SIG-M5 treated with dmso at 0.1 percent for 504 hours (cell line): ENCODE measurements around the gene AGXT.
"Not testable (repeated sequence)": the region's sequence is repeated elsewhere in the genome, so short reads cannot be mapped to it uniquely, and the experiment has no call there.

Experiments
- DNase-seq: peaks from one replicate; lab custom pipeline; 2025; ENCODE audit not compliant: unreplicated experiment; lab: John Stamatoyannopoulos, UW

The AGXT gene

DNA sequence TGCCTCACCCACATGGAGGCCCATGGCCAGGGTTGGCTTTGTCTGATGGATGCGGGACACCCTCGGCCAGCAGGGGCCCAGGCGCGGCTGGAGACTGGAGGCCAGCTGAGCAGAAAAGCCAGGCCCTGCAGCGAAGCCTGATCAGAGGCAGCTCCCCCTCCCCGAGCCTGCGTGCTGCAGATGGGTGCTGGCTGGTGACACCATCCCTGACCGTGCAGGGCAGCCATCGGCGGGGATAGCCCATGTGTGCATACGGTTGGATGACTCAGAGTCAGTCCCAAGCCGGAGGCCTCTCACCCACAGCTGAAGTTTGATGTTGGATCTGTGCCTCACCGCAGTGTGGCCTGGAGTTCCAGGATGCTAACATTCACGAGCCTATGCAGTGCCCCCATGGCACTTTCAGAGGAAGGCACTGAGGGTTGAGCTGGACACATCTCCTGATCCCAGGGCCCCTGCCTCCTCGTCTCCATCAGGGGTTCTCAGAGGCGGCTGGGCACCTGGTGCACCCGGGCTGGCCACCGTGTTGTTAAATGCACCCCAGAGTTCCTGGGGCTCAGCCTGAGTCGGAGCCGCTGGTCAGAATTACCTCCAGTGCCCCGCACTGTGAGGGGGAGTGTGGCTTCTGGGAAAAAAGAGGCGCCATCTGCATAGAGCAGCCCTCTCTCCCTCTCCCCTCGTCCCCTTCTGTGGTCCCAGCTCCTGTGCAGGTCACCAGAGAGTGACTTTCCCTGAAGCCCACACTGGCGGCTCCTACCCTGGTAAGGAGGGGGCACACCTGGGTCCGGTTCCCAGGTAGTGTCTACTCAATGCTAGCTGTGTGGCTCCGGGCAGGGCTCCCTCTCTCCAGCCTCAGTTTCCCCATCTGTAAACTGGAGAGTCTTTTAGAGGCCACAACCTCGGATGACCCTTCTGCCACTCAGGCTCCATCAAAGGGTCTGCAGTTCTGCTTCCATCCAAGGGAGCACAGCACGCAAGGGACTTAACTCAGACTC is 29.2 kb upstream of the AGXT start:
- no peak for DNase-seq

DNA sequence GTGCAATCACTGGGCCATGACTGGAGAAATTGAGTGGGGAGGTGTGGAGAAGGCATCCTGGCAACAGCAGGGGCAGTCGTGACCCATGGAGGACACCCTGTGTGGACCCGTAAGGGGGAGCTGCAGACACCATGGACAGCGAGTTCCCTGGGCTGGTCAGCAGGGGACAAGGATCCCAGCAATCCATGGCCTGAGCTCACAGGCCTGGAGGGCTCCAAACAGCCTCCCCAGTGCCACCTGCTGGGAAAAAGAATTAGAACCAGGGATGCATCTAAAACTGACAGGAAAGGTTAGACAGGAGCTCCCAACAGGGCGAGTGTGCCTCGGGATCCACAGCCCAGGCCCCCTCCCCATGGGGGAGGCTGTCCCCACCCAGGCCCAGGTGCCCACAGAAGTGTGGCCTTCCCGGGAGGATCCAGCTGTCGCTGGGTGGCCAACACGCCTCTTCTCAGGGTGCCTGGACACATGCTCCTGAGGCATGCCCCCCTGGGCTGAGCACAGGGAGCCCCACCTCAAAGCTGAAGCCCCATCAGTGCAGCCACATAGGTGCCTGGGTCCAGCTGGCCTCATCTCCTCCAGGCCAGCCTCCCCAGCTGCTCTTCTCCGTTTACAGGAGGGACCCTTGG is 28.1 kb upstream of the AGXT start:
- DNase-seq, result peak; percentile 25

DNA sequence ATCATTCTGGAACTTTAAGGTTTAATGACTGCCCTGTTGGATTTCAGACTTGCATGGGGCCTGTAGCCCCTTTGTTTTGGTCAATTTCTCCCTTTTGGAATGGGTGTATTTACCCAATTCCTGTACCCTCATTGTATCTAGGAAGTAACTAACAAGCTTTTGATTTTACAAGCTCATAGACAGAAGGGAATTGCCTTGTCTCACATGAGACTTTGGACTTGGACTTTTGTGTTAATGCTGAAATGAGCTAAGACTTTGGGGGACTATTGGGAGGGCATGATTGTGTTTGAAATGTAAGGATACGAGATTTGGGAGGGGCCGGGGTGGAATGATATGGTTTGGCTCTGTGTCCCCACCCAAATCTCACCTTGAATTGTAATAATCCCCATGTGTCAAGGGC is 22.3 kb upstream of the AGXT start:
- not testable (repeated sequence) for DNase-seq

DNA sequence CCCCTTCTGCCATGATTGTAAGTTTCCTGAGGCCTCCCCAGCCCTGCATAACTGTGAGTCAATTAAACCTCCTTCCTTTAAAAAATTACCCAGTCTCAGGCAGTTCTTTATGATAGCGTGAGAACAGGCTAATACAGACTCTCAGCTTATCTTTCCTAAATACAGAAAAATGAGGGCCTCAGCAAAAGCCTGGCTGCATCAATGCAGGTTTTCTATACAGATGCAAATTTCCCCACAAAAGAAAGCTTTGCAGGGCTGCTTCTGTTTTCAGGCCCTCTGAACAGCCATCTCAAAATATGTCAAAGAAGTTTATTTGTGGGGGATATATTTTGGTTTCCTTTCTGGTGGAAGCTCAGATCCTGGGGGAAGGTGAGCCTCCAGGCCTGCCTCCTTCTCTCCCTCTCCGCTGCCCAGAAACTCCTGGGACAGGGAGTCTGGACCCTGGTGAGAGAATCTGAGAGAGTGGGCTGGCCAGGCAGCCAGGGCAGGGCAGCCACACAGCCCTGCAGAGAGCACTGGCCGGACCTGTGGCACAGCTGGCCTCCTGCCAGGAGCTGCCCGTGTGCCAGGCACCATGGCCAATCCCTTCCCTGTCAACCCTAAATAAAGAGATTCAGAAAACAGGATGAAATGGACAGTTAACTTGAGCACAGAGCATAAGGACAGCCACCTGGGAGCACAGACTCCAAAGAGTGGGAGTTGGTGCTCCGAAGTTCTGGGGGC is 21.6 kb upstream of the AGXT start:
- no peak for DNase-seq

DNA sequence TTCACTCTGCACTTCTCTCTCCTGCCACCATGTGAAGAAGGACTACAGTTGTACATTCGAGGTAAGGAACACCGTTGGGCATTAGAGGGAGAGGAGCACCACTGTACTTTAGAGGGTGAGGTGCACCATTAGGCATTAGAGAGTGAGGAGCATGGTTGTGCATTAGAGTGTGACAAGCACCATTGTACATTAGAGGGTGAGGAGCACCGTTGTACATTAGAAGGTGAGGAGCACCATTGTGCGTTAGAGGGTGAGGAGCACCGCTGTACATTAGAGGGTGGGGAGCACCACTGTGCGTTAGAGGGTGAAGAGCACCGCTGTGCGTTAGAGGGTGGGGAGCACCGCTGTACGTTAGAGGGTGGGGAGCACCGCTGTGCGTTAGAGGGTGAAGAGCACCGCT is 20.8 kb upstream of the AGXT start:
- DNase-seq, result no peak

DNA sequence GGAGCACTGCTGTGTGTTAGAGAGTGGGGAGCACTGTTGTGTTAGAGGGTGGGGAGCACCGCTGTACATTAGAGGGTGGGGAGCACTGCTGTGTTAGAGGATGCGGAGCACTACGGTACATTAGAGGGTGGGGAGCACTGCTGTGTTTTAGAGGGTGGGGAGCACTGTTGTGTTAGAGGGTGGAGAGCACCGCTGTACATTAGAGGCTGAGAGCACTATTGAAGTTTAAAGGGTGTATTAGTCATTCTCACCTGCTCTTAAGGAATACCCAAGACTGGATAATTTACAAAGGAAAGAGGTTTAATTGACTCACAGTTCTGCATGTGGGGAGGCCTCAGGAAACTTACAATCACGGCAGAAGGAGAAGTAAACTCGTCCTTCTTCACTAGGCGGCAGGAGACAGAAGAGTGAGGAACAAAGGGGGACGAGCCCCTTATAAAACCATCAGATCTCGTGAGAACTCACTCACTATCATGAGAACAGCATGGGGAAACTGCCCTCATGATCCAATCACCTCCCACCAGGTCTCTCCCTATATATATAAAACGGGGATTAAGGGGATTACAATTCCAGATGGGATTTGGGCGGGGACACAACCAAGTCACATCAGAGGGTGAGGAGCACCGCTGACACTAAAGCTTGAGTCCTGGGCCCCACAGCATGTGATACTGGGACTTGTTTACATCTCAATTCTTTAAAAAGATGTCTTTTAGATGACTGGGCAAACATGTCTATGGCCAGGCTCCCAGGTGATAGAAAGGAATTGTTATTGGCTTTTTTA is 19.5 kb upstream of the AGXT start:
- no peak for DNase-seq

DNA sequence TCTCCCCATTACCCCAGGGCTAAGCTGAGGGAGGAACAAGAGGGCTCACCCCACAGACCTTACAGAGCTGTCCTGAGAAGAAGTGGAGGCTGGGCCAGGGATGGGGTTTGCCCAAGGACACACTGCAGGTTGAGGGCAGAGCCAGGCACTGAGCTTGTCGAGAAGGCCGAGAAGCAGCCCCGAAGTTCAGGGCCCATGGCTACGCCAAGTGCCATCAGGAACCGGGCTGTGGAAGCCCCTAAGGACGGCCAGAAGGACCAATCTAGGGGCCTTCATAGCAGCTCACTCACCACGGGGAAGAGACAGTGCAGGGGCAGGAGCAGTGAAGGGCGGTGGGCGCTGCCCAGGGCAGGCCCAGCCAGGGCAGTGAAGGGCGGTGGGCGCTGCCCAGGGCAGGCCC is 18.6 kb upstream of the AGXT start:
- DNase-seq, result no peak

DNA sequence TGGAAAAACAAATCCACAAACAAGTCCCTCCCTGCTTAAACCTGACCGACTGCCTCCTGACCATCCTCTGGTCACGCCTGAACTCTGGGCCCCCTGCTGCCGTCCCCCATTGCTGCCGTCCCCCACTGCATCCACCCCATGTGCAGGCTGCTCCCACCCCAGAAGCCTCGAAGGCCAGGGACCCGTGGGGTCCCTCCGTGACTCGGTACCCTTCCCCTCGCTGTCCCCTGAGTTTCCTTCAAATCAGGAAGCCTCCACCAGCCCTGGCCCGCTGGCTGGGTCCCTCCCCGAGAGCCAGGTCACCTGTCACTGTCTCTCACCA is 17.9 kb upstream of the AGXT start:
- no peak for DNase-seq

DNA sequence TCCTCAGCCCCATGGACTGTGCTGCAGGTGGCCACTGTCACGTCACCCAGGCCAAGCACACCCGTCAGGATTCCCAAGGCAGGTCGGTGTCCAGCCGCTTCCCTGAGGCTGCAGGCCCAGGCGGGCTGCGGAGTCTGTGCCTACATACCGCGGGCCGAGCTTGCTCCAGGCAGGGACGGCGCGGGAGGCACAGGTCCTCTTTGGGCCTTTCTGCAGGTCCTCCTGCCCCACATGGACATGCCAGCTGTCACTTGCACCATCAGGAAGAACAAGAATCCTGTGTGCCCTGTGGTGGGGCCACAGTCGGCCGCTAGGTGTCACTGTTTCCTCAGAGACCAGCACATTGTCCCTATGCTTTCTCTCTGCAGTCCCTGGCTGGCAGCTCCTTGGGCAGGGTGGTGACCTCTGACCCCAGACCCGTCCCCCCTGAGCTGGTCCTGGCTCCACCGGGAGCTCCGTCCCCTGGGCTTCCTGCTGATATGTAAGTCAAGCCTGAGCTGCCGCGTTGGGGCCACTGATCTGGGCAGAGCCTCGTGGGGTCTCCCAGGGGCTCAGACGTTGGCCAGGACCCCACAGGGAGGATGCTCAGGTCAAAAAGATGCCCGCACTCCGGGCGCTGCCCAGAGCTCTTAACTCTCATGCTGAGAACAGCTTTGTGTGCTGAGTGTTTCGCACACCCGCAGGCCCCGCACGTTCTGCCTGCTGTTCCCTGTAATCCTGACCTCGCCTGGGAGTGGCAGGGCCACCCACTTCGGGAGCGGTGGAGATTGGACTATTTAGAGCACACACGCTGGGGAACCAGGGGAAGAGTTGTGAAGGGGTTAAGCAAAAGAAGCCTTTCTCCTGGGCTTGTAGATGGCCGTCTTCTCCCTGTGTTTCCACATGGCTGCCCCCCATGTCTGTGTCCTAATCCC is 17.3 kb upstream of the AGXT start:
- DNase-seq, result peak; percentile 61

DNA sequence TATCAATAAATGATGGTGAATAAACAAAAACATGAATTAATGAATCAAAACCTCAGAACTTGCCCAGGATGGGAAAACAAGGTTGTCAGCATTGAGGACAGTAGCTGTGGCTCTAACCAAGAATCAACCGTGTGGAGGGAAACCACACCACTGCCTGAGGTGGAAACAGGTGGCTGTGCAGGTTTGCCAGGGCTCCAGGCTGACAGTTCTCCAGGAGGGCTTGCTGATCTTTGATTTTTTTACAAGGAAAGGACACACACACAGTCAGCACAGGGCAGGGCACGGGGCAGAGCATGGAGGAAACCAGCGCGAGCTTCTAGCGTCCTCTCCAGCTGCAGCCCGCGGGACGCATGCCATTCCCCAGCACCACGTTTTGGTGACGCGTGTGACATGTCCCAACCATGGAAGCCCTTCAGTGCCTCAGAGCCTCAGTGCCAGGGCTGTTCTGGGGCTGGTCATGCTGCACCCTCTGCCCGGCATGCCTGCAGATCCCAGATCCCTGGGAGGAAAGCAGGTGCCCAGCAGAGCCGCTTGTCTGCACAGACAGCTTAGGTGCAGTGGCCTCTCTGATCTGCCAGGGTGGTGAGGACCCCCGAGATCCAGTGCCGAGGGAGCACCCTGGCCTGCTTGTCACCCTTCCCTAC is 15.8 kb upstream of the AGXT start:
- no peak for DNase-seq

DNA sequence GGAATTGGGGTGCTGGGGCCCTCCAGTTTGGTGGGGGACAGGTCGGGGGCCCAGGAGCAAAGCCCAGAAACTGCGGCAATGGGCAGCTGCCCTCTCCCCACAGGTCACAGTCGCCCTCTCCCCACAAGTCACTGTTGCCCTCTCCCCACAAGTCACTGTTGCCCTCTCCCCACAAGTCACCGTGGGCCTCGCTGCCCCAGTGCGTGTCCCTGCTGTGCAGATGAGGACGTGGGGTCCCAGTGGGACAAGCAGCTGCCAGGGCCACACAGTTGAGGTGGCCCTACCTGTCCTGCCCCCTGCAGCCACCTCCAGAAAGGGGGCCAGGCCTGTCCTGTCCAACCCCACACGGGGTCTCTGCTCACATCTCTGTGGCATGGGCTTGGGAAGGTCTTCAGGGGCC is 13.0 kb upstream of the AGXT start:
- DNase-seq, result no peak

DNA sequence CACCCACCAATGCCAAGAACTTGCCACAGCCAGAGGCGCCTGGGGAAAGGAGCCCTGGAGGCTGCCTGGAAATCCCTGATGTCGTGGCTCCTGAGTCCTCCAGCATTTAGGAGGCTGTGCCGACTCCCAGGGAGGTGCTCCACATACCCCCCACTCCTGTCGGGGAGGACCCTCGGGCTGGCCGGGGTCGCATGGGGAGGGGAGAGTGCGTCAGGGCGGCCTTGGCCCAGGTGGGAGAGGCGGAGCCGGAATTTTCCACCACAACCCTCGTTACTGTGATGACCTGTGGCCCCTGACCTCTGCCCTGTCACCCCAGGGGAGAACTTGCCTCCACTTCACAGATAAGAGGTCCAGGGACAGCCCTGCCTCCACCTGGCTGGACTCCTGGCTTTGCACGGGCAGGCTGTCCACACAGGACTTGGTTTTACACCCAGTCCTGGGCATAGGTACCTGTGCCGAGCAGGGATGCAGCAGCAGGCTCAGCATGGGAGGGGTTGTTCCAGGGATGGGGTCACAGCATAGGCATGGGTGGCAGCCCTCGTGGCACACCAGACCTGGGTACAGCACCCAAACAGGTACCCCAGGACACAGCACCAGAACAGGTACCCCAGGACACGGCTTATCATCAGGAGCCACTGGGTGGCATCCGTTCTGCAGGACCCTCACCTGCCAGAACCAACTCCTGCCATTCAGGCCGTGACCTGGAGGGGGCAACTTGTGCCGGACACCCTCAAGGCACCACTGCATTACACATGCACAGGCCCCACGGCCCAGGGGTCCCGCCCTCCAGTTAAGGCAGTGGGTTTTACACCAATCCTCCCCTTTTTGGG is 12.3 kb upstream of the AGXT start:
- DNase-seq, result no peak

DNA sequence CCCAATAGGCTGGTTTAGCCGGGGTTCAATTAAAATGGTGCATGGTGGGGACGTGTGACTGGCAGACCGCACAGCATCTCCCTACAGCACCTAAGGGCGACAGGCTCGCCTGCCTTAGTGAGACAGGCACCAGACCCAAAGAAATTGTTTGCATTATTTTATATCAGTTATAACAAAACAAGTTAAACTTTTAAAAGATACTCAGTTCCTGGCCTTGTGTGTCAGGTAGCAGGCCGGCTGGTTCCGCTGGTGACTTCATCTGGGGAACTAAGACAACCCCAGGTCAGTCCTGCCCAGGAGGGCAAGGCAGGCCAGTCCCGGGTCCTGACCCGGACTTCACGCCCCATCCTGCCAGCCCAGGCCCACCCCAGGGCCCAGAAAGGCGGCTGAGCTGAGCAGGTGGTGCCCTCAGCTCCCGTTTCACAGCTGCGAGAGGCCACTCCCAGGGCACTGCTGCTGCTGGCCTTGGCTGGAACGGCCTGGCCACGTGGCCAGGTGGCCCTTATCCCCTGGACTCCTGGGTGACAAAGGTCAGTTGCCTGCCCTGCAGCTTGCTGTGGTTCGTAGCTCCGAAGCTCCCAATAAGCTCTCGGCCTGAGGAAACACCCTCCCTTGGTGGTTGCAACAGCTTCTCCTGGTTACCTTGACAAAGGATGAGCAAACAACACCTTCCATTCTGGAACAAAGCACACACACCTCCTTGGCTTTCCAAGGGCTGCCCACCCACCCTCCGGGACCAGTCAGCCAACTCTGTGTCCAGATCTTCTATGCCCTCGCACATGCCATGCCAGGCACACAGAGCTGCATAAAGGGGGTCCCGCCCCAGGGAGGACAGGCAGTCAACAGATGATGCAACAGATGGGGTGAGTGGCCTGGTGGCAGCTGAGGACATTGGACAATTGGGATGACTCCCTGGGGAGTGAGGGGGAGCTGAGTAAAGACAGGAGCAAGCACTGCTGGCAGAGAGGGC is 11.3 kb upstream of the AGXT start:
- DNase-seq, result no peak

DNA sequence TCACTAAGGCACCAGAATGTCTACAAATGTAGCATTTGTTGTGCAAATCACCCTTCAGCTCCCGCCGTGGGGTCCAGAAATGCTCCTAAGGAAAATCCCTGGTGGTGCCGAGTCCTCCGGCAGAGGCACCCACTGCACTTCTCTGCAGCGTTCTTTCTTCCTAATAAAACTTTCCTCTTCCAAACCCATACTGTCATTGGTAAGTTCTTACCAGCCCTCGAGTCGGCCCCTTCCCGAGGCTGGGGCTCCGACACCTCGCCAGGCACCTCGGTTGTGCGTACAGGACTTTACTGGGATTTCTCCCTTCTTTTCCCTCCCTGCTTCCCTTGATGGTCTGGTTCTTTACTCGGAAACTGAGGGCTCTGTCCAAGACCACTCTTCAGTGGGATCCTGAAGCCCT is 10.3 kb upstream of the AGXT start:
- DNase-seq, result no peak

DNA sequence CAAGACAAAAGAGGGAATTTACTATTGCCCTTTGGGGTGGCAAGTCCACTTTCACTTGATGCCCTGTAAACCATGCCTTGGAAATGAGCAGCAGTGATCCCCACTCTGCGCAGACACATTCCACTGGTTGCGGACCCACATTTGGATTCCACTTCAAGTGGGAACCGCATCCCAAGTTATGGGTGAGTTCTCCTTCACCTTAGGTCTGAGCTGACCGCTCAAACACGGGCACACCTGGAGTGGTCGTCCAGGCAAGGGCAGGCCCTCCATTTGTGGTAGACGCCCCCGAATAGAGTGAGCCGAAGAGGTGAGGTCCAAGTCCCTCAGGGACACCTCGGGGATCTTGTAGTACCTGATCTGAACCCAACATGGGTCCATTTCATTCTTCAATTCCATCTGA is 9.8 kb upstream of the AGXT start:
- DNase-seq, result no peak

DNA sequence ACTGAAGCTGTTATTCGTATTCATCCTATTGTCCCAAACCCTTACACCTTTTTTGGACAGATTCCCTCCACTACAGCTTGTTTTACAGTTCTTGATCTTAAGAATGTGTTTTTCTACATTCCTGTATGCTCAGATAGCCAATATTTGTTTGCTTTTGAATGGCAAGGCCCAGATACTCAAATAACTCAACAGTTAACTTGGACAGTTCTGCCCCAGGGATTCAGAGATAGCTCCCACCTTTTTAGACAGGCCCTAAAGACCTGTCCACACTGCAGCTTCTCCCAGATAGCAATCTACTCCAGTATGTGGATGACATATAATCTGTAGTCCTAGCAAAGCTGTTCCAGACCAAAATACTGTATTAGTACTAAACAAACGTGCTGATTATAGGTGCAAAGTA is 7.1 kb upstream of the AGXT start:
- peak; percentile 5 for DNase-seq

DNA sequence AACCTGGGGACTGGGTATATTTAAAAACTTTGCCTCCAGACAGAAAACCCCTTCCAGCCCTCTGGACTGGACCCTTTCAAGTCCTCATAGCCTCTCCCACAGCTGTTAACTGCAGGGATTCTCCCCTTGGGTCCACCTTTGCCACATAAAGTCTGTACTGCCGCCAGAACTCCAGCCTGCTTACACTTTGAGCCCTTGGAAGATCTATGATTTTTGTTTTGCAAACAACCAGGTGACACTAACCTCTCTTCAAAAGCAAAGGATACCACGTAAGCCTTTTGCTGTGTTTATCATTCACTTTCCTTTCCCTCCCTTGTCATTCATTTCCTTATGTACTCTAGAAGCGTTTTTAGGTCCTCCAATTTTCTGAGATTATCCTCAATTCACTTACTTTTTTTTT is 4.1 kb upstream of the AGXT start:
- DNase-seq, result no peak

DNA sequence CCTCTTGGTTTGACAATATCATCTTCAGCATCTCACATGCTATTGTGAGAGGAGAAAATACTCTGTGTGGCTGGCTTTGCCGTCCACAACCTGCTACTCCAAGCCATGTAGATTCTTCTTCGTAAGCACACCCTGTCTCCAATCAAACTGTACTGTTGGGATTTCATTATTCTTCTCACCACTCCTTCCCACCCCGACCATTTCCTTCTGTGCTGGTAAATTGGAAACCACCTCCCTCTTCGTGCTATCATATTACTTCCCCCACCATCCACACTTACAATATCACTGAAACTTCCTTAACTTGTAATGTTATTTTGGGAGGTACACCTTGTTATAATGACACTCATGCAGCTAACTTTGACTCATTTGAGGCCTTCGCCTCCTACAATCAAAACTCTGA is 3.2 kb upstream of the AGXT start:
- DNase-seq, result no peak
